NB4 (cell line): ENCODE results near the gene ACVR1.
"Not testable (repeated sequence)": the region's sequence is repeated elsewhere in the genome, so short reads cannot be mapped to it uniquely, and the experiment has no call there.

Experiments used
- DNase-seq: peaks from one replicate; pipeline ENCODE4 v3.0.0; 2010; ENCODE audit warnings: low read depth
- H3K4me3 ChIP-seq: one replicate; pipeline ENCODE4 v1.5.1; 2011; ENCODE audit warnings: mild to moderate bottlenecking, low read depth, low read length, moderate library complexity
- MYC ChIP-seq: IDR thresholded peaks from 2 replicates; pipeline ENCODE4 v1.6.1; 2011; ENCODE audit warnings: low read depth, low read length
- POLR2A ChIP-seq: IDR thresholded peaks from 2 replicates; pipeline ENCODE4 v1.6.1; 2011; ENCODE audit warnings: mild to moderate bottlenecking; ENCODE audit not compliant: insufficient read length; ENCODE audit errors: extremely low read depth
- TF ChIP-seq, protein P1 (sequence below): IDR thresholded peaks from one replicate; pipeline ENCODE4 v1.5.1; 2012; ENCODE audit warnings: low read depth, low read length
- TF ChIP-seq, protein P2 (sequence below): IDR thresholded peaks from 2 replicates; pipeline ENCODE4 v1.6.1; 2011; ENCODE audit warnings: low read depth, low read length

ACVR1 gene

DNA sequence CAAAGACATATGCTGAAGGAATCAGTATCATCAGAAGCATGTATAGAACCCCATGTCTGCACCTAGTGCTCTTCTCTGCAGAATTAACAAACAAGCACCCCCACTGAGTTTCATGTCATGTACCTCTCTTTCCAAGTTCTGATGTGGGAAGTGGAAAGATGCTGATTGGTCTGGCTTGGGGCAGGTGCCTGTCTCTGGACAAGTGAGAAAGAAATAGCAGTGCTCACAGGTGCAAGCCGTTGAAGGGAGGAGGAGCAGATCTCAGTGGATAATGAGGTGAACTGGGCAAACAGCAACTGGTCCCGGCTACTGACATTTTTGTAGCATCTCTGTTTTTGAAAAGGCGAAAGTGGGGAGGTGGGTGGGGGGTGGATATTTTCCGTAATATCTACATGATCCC lies 17.5 kb upstream of the ACVR1 start:
- DNase-seq = no peak
- TF ChIP-seq POLR2A = no peak
- TF ChIP-seq, protein P1, sequence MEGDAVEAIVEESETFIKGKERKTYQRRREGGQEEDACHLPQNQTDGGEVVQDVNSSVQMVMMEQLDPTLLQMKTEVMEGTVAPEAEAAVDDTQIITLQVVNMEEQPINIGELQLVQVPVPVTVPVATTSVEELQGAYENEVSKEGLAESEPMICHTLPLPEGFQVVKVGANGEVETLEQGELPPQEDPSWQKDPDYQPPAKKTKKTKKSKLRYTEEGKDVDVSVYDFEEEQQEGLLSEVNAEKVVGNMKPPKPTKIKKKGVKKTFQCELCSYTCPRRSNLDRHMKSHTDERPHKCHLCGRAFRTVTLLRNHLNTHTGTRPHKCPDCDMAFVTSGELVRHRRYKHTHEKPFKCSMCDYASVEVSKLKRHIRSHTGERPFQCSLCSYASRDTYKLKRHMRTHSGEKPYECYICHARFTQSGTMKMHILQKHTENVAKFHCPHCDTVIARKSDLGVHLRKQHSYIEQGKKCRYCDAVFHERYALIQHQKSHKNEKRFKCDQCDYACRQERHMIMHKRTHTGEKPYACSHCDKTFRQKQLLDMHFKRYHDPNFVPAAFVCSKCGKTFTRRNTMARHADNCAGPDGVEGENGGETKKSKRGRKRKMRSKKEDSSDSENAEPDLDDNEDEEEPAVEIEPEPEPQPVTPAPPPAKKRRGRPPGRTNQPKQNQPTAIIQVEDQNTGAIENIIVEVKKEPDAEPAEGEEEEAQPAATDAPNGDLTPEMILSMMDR = no peak
- TF ChIP-seq, protein P2, sequence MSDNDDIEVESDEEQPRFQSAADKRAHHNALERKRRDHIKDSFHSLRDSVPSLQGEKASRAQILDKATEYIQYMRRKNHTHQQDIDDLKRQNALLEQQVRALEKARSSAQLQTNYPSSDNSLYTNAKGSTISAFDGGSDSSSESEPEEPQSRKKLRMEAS = no peak
- TF ChIP-seq MYC = no peak
- no peak overlapping the region for H3K4me3 ChIP-seq

DNA sequence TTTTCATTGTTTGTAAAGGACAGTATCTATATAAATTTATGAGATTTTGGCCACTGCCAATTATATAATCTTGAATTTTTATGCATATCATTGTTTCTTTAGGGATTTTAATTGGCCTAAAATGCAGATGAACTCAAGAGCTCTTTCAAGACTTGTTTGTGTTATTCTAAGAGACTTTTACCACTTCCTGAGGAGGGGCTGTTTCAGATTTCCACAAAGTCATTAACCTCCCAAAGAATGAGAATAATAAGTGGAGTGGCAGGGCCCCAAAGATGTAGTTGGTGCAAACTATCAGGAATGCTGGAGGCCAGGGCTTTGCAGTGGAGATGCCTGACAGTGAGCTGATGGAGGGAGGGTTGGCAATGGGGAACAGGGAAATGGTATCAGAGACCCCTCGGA lies 15.5 kb upstream of the ACVR1 start:
- TF ChIP-seq POLR2A = no peak
- TF ChIP-seq, protein P2 = no peak
- TF ChIP-seq, protein P1 = no peak
- TF ChIP-seq MYC = no peak
- DNase-seq = no peak

DNA sequence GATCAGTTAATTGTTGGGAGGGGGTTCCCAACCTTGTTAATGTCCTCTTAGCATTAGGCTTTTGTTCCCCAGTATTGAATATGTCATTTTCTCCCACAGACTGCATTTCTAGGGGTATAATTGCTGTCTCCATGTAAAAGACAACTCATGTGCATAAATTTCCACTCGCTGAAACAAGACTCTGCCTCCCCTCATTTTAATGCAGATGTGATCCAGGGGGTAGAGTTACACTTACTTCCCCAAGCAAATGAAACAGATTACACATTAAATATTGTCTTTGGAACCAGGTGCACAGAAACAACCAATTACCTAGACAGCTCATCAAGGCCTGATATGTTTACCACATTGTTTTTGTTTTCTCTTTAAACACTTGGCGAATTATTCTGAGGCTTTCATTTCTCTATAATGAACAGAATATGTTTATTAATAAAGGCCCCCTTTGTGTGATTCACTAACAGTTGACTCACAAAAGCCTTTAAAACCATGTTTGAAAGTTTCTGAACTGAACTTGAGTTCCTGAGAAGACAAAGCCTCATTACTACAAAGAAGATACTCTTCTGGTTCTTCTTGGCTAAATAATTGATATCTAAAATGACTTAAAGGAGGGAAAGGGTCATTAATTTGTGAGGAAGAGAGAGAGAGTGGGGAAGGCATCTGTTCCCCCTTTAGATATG lies 15.0 kb upstream of the ACVR1 start:
- no peak for DNase-seq
- TF ChIP-seq, protein P1 = no peak
- TF ChIP-seq POLR2A = no peak
- TF ChIP-seq, protein P2 = no peak
- TF ChIP-seq MYC = no peak
- no peak overlapping the region for H3K4me3 ChIP-seq

More for the DNA sequence above, 15.5 kb upstream of the ACVR1 start:
- no peak overlapping the region for H3K4me3 ChIP-seq

DNA sequence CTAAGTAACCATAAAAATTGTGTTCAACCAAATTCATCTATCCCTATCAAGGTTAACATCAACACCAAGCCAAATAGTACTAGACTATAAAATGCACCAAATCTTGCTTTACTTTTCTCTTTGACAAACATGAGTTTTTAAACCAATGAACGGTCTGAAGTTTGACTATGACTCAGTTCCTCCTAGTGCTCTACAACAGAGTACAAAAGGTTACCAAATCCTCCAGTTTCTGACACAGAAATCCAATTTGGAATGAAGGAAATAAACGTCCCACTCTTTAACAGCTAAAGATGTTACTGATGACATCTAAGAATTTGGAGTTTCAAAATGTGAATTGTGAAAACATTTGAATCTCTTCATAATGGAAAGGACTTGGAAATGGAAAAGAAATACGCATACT lies 11.8 kb upstream of the ACVR1 start:
- H3K4me3 ChIP-seq = no peak overlapping the region
- TF ChIP-seq, protein P1 = no peak
- TF ChIP-seq POLR2A (no peak), MYC (no peak)
- TF ChIP-seq, protein P2 = no peak
- no peak for DNase-seq

DNA sequence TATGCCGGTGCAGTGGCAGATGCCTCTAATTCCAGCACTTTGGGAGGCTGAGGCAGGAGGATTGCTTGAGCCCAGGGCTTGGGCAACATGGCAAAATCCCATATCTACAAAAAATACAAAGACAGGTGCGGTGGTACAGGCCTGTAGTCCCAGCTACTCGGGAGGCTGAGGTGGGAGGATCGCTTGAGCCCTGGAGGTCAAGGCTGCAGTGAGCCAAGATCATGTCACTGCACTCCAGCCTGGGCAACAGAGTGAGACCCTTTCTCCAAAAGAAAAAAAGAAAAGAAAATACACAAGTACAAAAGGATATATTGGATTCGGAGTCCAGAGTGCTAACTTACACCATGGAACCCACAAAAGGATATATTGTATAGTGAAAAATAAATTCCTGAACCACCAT lies 8.4 kb upstream of the ACVR1 start:
- not testable (repeated sequence) for H3K4me3 ChIP-seq, DNase-seq

DNA sequence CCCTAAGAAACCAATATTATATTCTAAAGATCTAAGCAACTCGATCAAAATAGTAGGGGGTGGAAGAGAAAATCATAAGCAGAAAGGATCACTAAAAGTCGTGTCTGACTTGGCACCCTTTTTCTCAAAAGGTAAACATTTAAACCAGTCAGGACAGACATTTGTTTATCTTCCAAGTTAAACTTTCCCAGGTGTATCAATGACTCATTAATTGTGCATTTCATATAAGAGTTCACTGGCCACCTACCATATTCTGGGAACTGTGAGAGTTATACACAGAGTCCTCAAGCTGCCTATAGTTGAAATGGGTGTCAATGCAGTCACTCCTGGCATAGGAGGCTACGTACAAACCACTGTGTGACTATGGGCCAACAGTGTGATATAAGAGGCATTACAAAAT lies 4.8 kb upstream of the ACVR1 start:
- TF ChIP-seq POLR2A (no peak), MYC (no peak)
- TF ChIP-seq, protein P2 = no peak
- TF ChIP-seq, protein P1 = no peak
- no peak for DNase-seq
- H3K4me3 ChIP-seq = no peak overlapping the region
